ENCODE results near the gene CD22. TPM values are rescaled to one million over a fixed set of nuclear protein-coding genes. Genes with fewer than 3 reads are reported as not detected.

CD22 gene
- total and polyA plus RNA-seq, 9 donors: 54.2 to 264 (median 113) TPM

- Histone ChIP-seq H3K4me1 (ENCODE audit: insufficient read depth) (peaks cover 3% of the 10 kb centered on the region), H3K9me3 (no peaks in the 10 kb centered on the region), H3K27ac (peak overlapping the region in 1 of 2 donors; percentile 72), H3K36me3 (no peaks in the 10 kb centered on the region), H3K4me3 (no peak overlapping the region), H3K27me3 (no peaks in the 10 kb centered on the region)
- DNase-seq: peak; percentile 86 to 88 (median 86)
- WGBS, 3 donors: 40 to 57% (median 50%) methylated on average over 18 of the region's 18 CpGs
- TF ChIP-seq EP300 (IDR thresholded peaks at IDR 0.05) (no peak), POLR2A (IDR thresholded peaks at IDR 0.05) (no peak), CTCF (IDR thresholded peaks at IDR 0.05) (no peak)
- intact Hi-C loops (cut with DNase I): loop anchor here in 3 of 4 donors (5.0 to 10.0 kb wide), 3 partner anchors 74 to 146 kb away; partner anchors contain the start of gene KRTDAP (in 1 of the 3)
Observed at GRCh38 chr19:35348911-35349611, 20.1 kb downstream of the CD22 start.

GRCh38 chr19:35349614-35350521, 20.9 kb downstream of the CD22 start:
- no peaks in the 10 kb centered on the region for H3K36me3 ChIP-seq
- H3K4me1 ChIP-seq (ENCODE audit: insufficient read depth): peaks cover 3% of the 10 kb centered on the region
- peak overlapping the region in 1 of 2 donors; percentile 72 for H3K27ac ChIP-seq
- intact Hi-C loops (cut with DNase I): loop anchor here (5.0 to 10.0 kb wide), 4 partner anchors 75 to 147 kb away; partner anchors contain the start of gene KRTDAP (in 2 of the 4)
- H3K9me3 ChIP-seq: no peaks in the 10 kb centered on the region
- no peaks in the 10 kb centered on the region for H3K27me3 ChIP-seq
- H3K4me3 ChIP-seq: no peak overlapping the region
- 40 to 57% (median 54%) methylated on average over 14 to 17 of the region's 17 CpGs for WGBS, 3 donors
- TF ChIP-seq EP300 (IDR thresholded peaks at IDR 0.05) (no peak), POLR2A (IDR thresholded peaks at IDR 0.05) (no peak), CTCF (IDR thresholded peaks at IDR 0.05) (no peak)
- DNase-seq: peak in 4 of 5 donors; percentile 19 to 41 (median 29)

- Histone ChIP-seq H3K4me1 (ENCODE audit: insufficient read depth) (peaks cover 3% of the 10 kb centered on the region), H3K9me3 (no peaks in the 10 kb centered on the region), H3K27ac (peak overlapping the region in 1 of 2 donors; percentile 72), H3K36me3 (no peaks in the 10 kb centered on the region), H3K27me3 (no peaks in the 10 kb centered on the region), H3K4me3 (no peak overlapping the region)
- peak; percentile 11 to 35 (median 23) for DNase-seq
- 73 to 86% (median 78%) methylated on average over 7 of the region's 7 CpGs for WGBS, 3 donors
- intact Hi-C loops (cut with DNase I): loop anchor here in 3 of 4 donors (5.0 to 10.0 kb wide), 3 partner anchors 78 to 147 kb away; partner anchors contain the start of gene KRTDAP (in 1 of the 3)
- TF ChIP-seq EP300 (IDR thresholded peaks at IDR 0.05) (no peak), POLR2A (IDR thresholded peaks at IDR 0.05) (no peak)
Observed at GRCh38 chr19:35350591-35350990, 21.6 kb downstream of the CD22 start.

- TF ChIP-seq POLR2A (IDR thresholded peaks at IDR 0.05) (no peak), EP300 (IDR thresholded peaks at IDR 0.05) (no peak), CTCF (IDR thresholded peaks at IDR 0.05) (no peak)
- Histone ChIP-seq H3K27me3 (no peaks in the 10 kb centered on the region), H3K4me3 (no peak overlapping the region), H3K4me1 (ENCODE audit: insufficient read depth) (peaks cover 3% of the 10 kb centered on the region), H3K36me3 (no peaks in the 10 kb centered on the region), H3K27ac (no peak overlapping the region), H3K9me3 (no peaks in the 10 kb centered on the region)
- intact Hi-C loops (cut with DNase I): loop anchor here in 3 of 4 donors (5.0 to 10.0 kb wide), 3 partner anchors 79 to 146 kb away; partner anchors contain the start of gene KRTDAP (in 1 of the 3)
- WGBS, 3 donors: 88 to 92% (median 90%) methylated on average over 41 to 47 of the region's 47 CpGs
- DNase-seq: peak; percentile 12 to 39 (median 21)
Observed at GRCh38 chr19:35351411-35352176, 22.6 kb downstream of the CD22 start.

All from ovary (tissue), 9 donors.